PC-3 (cell line): ENCODE data around the gene SYT1. TPM values are rescaled to one million over a fixed set of nuclear protein-coding genes. Genes with fewer than 3 reads are reported as not detected.

Experiments
- ATAC-seq: fragments of 200-7000 bp; cut with Tn5 transposase; 2 replicates; pipeline ENCODE4 v1.9.1; 2020; ENCODE audit warnings: mild to moderate bottlenecking, moderate library complexity
- BruUV-seq: library from RNA; stranded (reverse); fragments of 400-500 nt; replicated peaks from 2 replicates; lab custom pipeline; 2021; lab: Mats Ljungman, UMichigan
- CTCF ChIA-PET: fragments of 300-600 bp; sonication (Branson Sonifier 250); formaldehyde crosslinking; loops from one replicate; lab custom pipeline; 2022; ENCODE audit warnings: antibody characterized with exemption; lab: Charles Lee
- POLR2A ChIA-PET: fragments of 300-600 bp; sonication (Branson Sonifier 250); formaldehyde crosslinking; loops from one replicate; lab custom pipeline; 2022; ENCODE audit warnings: antibody characterized with exemption; ENCODE audit not compliant: unreplicated experiment; lab: Charles Lee
- DNase-seq: peaks from one replicate; pipeline ENCODE4 v3.0.0-alpha.2; 2015
- H2AFZ ChIP-seq: fragments of 300-600 bp; sonication (generic); 2 replicates; pipeline ENCODE4 v1.6.0; 2016; ENCODE audit warnings: antibody characterized with exemption, low read length
- H3F3A ChIP-seq: fragments of 300-600 bp; sonication (generic); one replicate; pipeline ENCODE4 v1.6.0; 2017; ENCODE audit warnings: antibody characterized with exemption, low read length, control low read depth, mild to moderate bottlenecking; ENCODE audit not compliant: unreplicated experiment
- H3K27ac ChIP-seq: fragments of 300-600 bp; sonication (generic); 2 replicates; pipeline ENCODE4 v1.5.1; 2016; ENCODE audit warnings: mild to moderate bottlenecking, low read length
- H3K27me3 ChIP-seq: fragments of 300-600 bp; sonication (generic); 2 replicates; pipeline ENCODE4 v1.6.1; 2016; ENCODE audit warnings: low read length, mixed read lengths
- H3K36me3 ChIP-seq: fragments of 300-600 bp; sonication (generic); 2 replicates; pipeline ENCODE4 v1.6.1; 2016; ENCODE audit warnings: low read depth, mixed run types, low read length, mixed read lengths
- H3K4me1 ChIP-seq: fragments of 300-600 bp; sonication (generic); 2 replicates; pipeline ENCODE4 v1.5.1; 2016; ENCODE audit warnings: low read length; ENCODE audit not compliant: insufficient read depth
- H3K4me2 ChIP-seq: fragments of 300-600 bp; sonication (generic); 2 replicates; pipeline ENCODE4 v1.6.0; 2016; ENCODE audit warnings: low read length
- H3K4me3 ChIP-seq: fragments of 300-600 bp; sonication (generic); 2 replicates; pipeline ENCODE4 v1.5.1; 2016; ENCODE audit warnings: mild to moderate bottlenecking, low read length, mixed read lengths
- H3K79me2 ChIP-seq: fragments of 300-600 bp; sonication (generic); 2 replicates; pipeline ENCODE4 v1.6.1; 2017; ENCODE audit warnings: low read length, mixed read lengths
- H3K9ac ChIP-seq: fragments of 300-600 bp; sonication (generic); 2 replicates; pipeline ENCODE4 v1.6.0; 2016; ENCODE audit warnings: mild to moderate bottlenecking, low read length
- H3K9me2 ChIP-seq: fragments of 300-600 bp; sonication (generic); replicated peaks from 2 replicates; pipeline ENCODE4 v1.6.1; 2016; ENCODE audit warnings: mixed run types, low read length, mixed read lengths
- H3K9me3 ChIP-seq: fragments of 300-600 bp; sonication (generic); 2 replicates; pipeline ENCODE4 v1.6.1; 2016; ENCODE audit warnings: low read length, mixed read lengths
- H4K20me1 ChIP-seq: fragments of 300-600 bp; sonication (generic); 2 replicates; pipeline ENCODE4 v1.6.1; 2016; ENCODE audit warnings: low read length, mixed read lengths
- CTCF ChIP-seq: fragments of 300-600 bp; sonication (generic); conservative IDR thresholded peaks from 2 replicates; pipeline ENCODE4 v1.5.1; 2017; ENCODE audit warnings: antibody characterized with exemption, low read depth, mild to moderate bottlenecking, low read length
- EZH2 ChIP-seq: fragments of 300-600 bp; sonication (generic); IDR thresholded peaks from one replicate; pipeline ENCODE4 v1.6.1; 2017; ENCODE audit warnings: antibody characterized with exemption, mild to moderate bottlenecking, low read length; ENCODE audit not compliant: unreplicated experiment
- EZH2phosphoT487 ChIP-seq: fragments of 300-600 bp; sonication (generic); IDR thresholded peaks from 2 replicates; pipeline ENCODE4 v1.6.1; 2018; ENCODE audit warnings: mild to moderate bottlenecking, antibody characterized with exemption, low read length, borderline replicate concordance
- intact Hi-C: fragments of 100-400 bp; cut with micrococcal nuclease; formaldehyde crosslinking; loops from 2 replicates; pipeline ENCODE4 v1.9.0; 2023
- total RNA-seq: library from RNA; depleted of rRNA; stranded (reverse); fragments of >200 nt; gene quantifications from 2 replicates; pipeline ENCODE4 v1.2.3, GENCODE V29; 2014

Gene SYT1
- total RNA-seq, 1 experiment from 2014 or later: 0.51 TPM

GRCh38 chr12:78878866-78879265, 14.3 kb downstream of the SYT1 start:
- Histone ChIP-seq H3K36me3 (no peaks in the 10 kb centered on the region), H3K79me2 (no peaks in the 10 kb centered on the region), H3K4me1 (peaks cover 3% of the 10 kb centered on the region; the same call in 1 of the 2 replicates), H3K9me2 (no peaks in the 10 kb centered on the region), H3K4me3 (no peak overlapping the region), H3K9ac (no peak overlapping the region), H3K4me2 (no peak overlapping the region), H3K27ac (no peak overlapping the region), H3K9me3 (no peaks in the 10 kb centered on the region), H2AFZ (no peak overlapping the region), H3K27me3 (no peaks in the 10 kb centered on the region), H4K20me1 (no peaks in the 10 kb centered on the region), H3F3A (no peaks in the 10 kb centered on the region)
- CTCF ChIA-PET: interaction anchor here (0.5 to 0.6 kb wide), 2 partner anchors 53 to 346 kb away, joined by 4 to 5 read pairs; no protein-coding TSS in a partner anchor
- ATAC-seq (no peak), DNase-seq (no peak)
- intact Hi-C loops: no loop called here
- TF ChIP-seq CTCF (no peak), EZH2phosphoT487 (no peak), EZH2 (no peak)
- BruUV-seq: no TSS peak
- POLR2A ChIA-PET: no interaction called here

GRCh38 chr12:78880078-78880477, 15.5 kb downstream of the SYT1 start:
- Histone ChIP-seq H3K79me2 (no peaks in the 10 kb centered on the region), H3K27ac (no peak overlapping the region), H3K9me2 (no peaks in the 10 kb centered on the region), H3K36me3 (no peaks in the 10 kb centered on the region), H2AFZ (no peak overlapping the region), H3F3A (no peaks in the 10 kb centered on the region), H4K20me1 (no peaks in the 10 kb centered on the region), H3K4me1 (peaks cover 3% of the 10 kb centered on the region; the same call in 1 of the 2 replicates), H3K4me2 (no peak overlapping the region), H3K9ac (no peak overlapping the region), H3K27me3 (no peaks in the 10 kb centered on the region), H3K4me3 (no peak overlapping the region), H3K9me3 (no peaks in the 10 kb centered on the region)
- no peak for ATAC-seq
- ChIA-PET CTCF (no interaction called here), POLR2A (no interaction called here)
- TF ChIP-seq EZH2phosphoT487 (no peak), EZH2 (no peak), CTCF (no peak)
- peak; percentile 18 for DNase-seq
- no TSS peak for BruUV-seq
- intact Hi-C loops: no loop called here

GRCh38 chr12:78881685-78882084, 17.1 kb downstream of the SYT1 start:
- no peak overlapping the region for H3K9ac ChIP-seq
- H4K20me1 ChIP-seq: no peaks in the 10 kb centered on the region
- ChIA-PET CTCF (no interaction called here), POLR2A (interaction anchor here (0.5 kb wide), 1 partner anchor 17 kb away, joined by 5 read pairs; the partner anchor contains the start of gene SYT1)
- H3K4me3 ChIP-seq: no peak overlapping the region
- ATAC-seq (no peak), DNase-seq (no peak)
- no TSS peak for BruUV-seq
- no peaks in the 10 kb centered on the region for H3K9me3 ChIP-seq
- TF ChIP-seq EZH2phosphoT487 (no peak), EZH2 (no peak), CTCF (no peak)
- intact Hi-C loops: no loop called here
- no peak overlapping the region for H2AFZ ChIP-seq
- no peak overlapping the region for H3K4me2 ChIP-seq
- H3K27me3 ChIP-seq: no peaks in the 10 kb centered on the region
- no peak overlapping the region for H3K27ac ChIP-seq
- peaks cover 5% of the 10 kb centered on the region; the same call in 1 of the 2 replicates for H3K4me1 ChIP-seq
- H3K79me2 ChIP-seq: no peaks in the 10 kb centered on the region
- H3K9me2 ChIP-seq: no peaks in the 10 kb centered on the region
- H3K36me3 ChIP-seq: no peaks in the 10 kb centered on the region
- H3F3A ChIP-seq: no peaks in the 10 kb centered on the region
